HepG2 (cell line): ENCODE measurements around the gene KRT73. TPM values are rescaled to one million over a fixed set of nuclear protein-coding genes. Genes with fewer than 3 reads are reported as not detected.

ENCODE experiments used
- ATAC-seq: fragments of 200-7000 bp; cut with Tn5 transposase; 3 replicates; pipeline ENCODE4 v1.9.1; 2020; ENCODE audit warnings: mild to moderate bottlenecking, moderate library complexity
- BruUV-seq: library from RNA; stranded (reverse); fragments of 400-500 nt; replicated peaks from 2 replicates; lab custom pipeline; 2021; lab: Mats Ljungman, UMichigan
- CTCF ChIA-PET: fragments of 300-600 bp; formaldehyde crosslinking; extraction: SDS; loops from one replicate; lab custom pipeline; 2021; ENCODE audit warnings: low total read pairs, inconsistent platforms, low intra/inter-chr PET ratio; lab: Yijun Ruan, JAX
- POLR2A ChIA-PET: fragments of 350-600 bp; sonication (Branson Sonifier 250); formaldehyde crosslinking; loops from one replicate; lab custom pipeline; 2020; ENCODE audit warnings: antibody characterized with exemption, inconsistent platforms; lab: Yijun Ruan, JAX
- DNase-seq: peaks from one replicate; pipeline ENCODE4 v3.0.0-alpha.2; 2015; ENCODE audit warnings: low spot score
- FAIRE-seq: peaks from 3 replicates; lab custom pipeline; 2011; peaks lifted over from hg19 to GRCh38; lab: Jason Lieb, UNC
- H2AFZ ChIP-seq: one replicate; pipeline ENCODE4 v1.6.1; 2011; ENCODE audit warnings: low read length, inconsistent platforms
- H3K27ac ChIP-seq: fragments of 300-600 bp; 3 replicates; pipeline ENCODE4 v1.8.0; 2011; ENCODE audit warnings: mixed run types, mild to moderate bottlenecking, mixed read lengths, low read length, inconsistent platforms; ENCODE audit not compliant: insufficient read depth; ENCODE audit errors: extremely low read length
- H3K27me3 ChIP-seq, 2 experiments: fragments of 200-600 bp in 1 of 2; 2 replicates in 1 of 2; 3 replicates in 1 of 2; pipeline versions ENCODE4 v1.6.0 to v1.8.0; 2011; ENCODE audit warnings: low read length in 2 of 2, mild to moderate bottlenecking in 2 of 2, moderate library complexity in 2 of 2, inconsistent platforms in 1 of 2; ENCODE audit not compliant: insufficient read depth in 2 of 2, control insufficient read depth in 1 of 2
- H3K36me3 ChIP-seq, 2 experiments: fragments of 200-600 bp in 1 of 2; replicated peaks in 1 of 2; 2 replicates in 1 of 2; 3 replicates in 1 of 2; pipeline versions ENCODE4 v1.5.1 to v1.8.0; 2011; ENCODE audit warnings: low read length in 2 of 2, inconsistent platforms in 1 of 2; ENCODE audit not compliant: insufficient read depth in 2 of 2, control insufficient read depth in 1 of 2
- H3K4me1 ChIP-seq: 2 replicates; pipeline ENCODE4 v1.5.1; 2012; ENCODE audit warnings: low read length, inconsistent platforms; ENCODE audit not compliant: insufficient read depth
- H3K4me2 ChIP-seq: 2 replicates; pipeline ENCODE4 v1.6.0; 2011; ENCODE audit warnings: low read depth, low read length, inconsistent platforms
- H3K4me3 ChIP-seq, 3 experiments: fragments of 200-600 bp in 1 of 3; sonication (generic), shearing (Covaris generic) in 1 of 3; replicated peaks in 1 of 3; 2 replicates each; pipeline ENCODE4 v1.5.1; 2011 to 2016; ENCODE audit warnings: low read length in 3 of 3, inconsistent platforms in 2 of 3, low read depth in 2 of 3, mild to moderate bottlenecking in 2 of 3, control low read depth in 1 of 3, mixed read lengths in 1 of 3; ENCODE audit not compliant: insufficient read depth in 1 of 3
- H3K79me2 ChIP-seq: one replicate; pipeline ENCODE4 v1.6.1; 2011; ENCODE audit warnings: low read length, inconsistent platforms; ENCODE audit not compliant: insufficient read depth
- H3K9ac ChIP-seq: 2 replicates; pipeline ENCODE4 v1.6.0; 2011; ENCODE audit warnings: mild to moderate bottlenecking, low read depth, low read length, inconsistent platforms; ENCODE audit not compliant: insufficient read depth
- H3K9me3 ChIP-seq: 2 replicates; pipeline ENCODE4 v1.5.1; 2012; ENCODE audit warnings: mild to moderate bottlenecking, low read length
- H4K20me1 ChIP-seq: 2 replicates; pipeline ENCODE4 v1.6.0; 2011; ENCODE audit warnings: inconsistent platforms, mild to moderate bottlenecking, low read length, moderate library complexity; ENCODE audit not compliant: insufficient read depth
- TSC22D2 ChIP-seq: sonication (generic); formaldehyde crosslinking; IDR thresholded peaks from 2 replicates; pipeline ENCODE4 v1.5.1; 2020; ENCODE audit warnings: missing genetic modification reagents, mild to moderate bottlenecking, borderline replicate concordance
- ZFP90 ChIP-seq: sonication (generic); formaldehyde crosslinking; IDR thresholded peaks from 2 replicates; pipeline ENCODE4 v1.8.0; 2022; ENCODE audit warnings: missing genetic modification reagents, mild to moderate bottlenecking, inconsistent platforms, borderline replicate concordance
- ZNF12 ChIP-seq: sonication (generic); formaldehyde crosslinking; IDR thresholded peaks from 2 replicates; pipeline ENCODE4 v1.5.0; 2020; ENCODE audit warnings: missing genetic modification reagents
- ZNF292 ChIP-seq: sonication (generic); formaldehyde crosslinking; IDR thresholded peaks from 2 replicates; pipeline ENCODE4 v1.8.1; 2022; ENCODE audit warnings: mild to moderate bottlenecking, low read depth, missing genetic modification reagents, borderline replicate concordance
- ZNF343 ChIP-seq: sonication (generic); formaldehyde crosslinking; IDR thresholded peaks from 2 replicates; pipeline ENCODE4 v1.4.0; 2020; ENCODE audit warnings: mild to moderate bottlenecking, missing genetic modification reagents
- ZNF44 ChIP-seq: sonication (generic); formaldehyde crosslinking; IDR thresholded peaks from 2 replicates; pipeline ENCODE4 v1.5.1; 2020; ENCODE audit warnings: mild to moderate bottlenecking, missing genetic modification reagents
- ZNF569 ChIP-seq: sonication (generic); formaldehyde crosslinking; IDR thresholded peaks from 2 replicates; pipeline ENCODE4 v1.5.0; 2020; ENCODE audit warnings: mild to moderate bottlenecking, missing genetic modification reagents, moderate library complexity, borderline replicate concordance
- WGBS: methylation state at CpG from one replicate; pipeline ENCODE4 v1.1.6; 2017; ENCODE audit warnings: low lambda C conversion rate; 5-methylcytosine and 5-hydroxymethylcytosine counted together
- in situ Hi-C: cut with HindIII; loops from 2 replicates; pipeline ENCODE4 v1.10.0; 2017; ENCODE audit warnings: low pct_unique_long_range_greater_than_20kb; ENCODE audit not compliant: extremely low pct_ligation_motif_present
- intact Hi-C: fragments of 100-400 bp; cut with micrococcal nuclease; formaldehyde crosslinking; loops from one replicate; pipeline ENCODE4 v1.10.0; 2022; ENCODE audit not compliant: unreplicated experiment
- polyA plus RNA-seq, 8 experiments: library from polyadenylated mRNA; depleted of rRNA in 3 of 8; stranded (reverse) in 7 of 8; unstranded in 1 of 8; fragments of >200 nt; fragmentation: Illumina TruSeq in 4 of 8; extraction: Trizol in 4 of 8; gene quantifications; 2 replicates each; pipeline versions ENCODE4 v1.2.1 to v1.2.3, GENCODE V29; 2011 to 2016; ENCODE audit warnings: low read depth in 4 of 8, missing spikeins in 1 of 8, mixed read lengths in 1 of 8; ENCODE audit not compliant: insufficient read depth in 1 of 8
- total RNA-seq, 5 experiments: library from RNA; depleted of rRNA; stranded (reverse); fragments of >200 nt; fragmentation: Illumina TruSeq; extraction: Trizol; gene quantifications; 2 replicates each; pipeline ENCODE4 v1.2.3, GENCODE V29; 2016; ENCODE audit warnings: low read depth in 1 of 5
- TF ChIP-seq, protein P1 (sequence below): sonication (generic); formaldehyde crosslinking; IDR thresholded peaks from 2 replicates; pipeline ENCODE4 v1.4.0; 2020; ENCODE audit warnings: missing genetic modification reagents, borderline replicate concordance
- TF ChIP-seq, protein P2 (sequence below): sonication (generic); formaldehyde crosslinking; IDR thresholded peaks from 2 replicates; pipeline ENCODE4 v1.8.0; 2022; ENCODE audit warnings: mild to moderate bottlenecking, missing genetic modification reagents, moderate library complexity
- TF ChIP-seq, protein P3 (sequence below): sonication (generic); formaldehyde crosslinking; IDR thresholded peaks from 2 replicates; pipeline ENCODE4 v1.5.0; 2020; ENCODE audit warnings: missing genetic modification reagents

Gene KRT73
- total and polyA plus RNA-seq, 2 of the 13 experiments (the other 11 are each of a cell fraction or from before 2014, with no cell fraction given), result not detected

DNA sequence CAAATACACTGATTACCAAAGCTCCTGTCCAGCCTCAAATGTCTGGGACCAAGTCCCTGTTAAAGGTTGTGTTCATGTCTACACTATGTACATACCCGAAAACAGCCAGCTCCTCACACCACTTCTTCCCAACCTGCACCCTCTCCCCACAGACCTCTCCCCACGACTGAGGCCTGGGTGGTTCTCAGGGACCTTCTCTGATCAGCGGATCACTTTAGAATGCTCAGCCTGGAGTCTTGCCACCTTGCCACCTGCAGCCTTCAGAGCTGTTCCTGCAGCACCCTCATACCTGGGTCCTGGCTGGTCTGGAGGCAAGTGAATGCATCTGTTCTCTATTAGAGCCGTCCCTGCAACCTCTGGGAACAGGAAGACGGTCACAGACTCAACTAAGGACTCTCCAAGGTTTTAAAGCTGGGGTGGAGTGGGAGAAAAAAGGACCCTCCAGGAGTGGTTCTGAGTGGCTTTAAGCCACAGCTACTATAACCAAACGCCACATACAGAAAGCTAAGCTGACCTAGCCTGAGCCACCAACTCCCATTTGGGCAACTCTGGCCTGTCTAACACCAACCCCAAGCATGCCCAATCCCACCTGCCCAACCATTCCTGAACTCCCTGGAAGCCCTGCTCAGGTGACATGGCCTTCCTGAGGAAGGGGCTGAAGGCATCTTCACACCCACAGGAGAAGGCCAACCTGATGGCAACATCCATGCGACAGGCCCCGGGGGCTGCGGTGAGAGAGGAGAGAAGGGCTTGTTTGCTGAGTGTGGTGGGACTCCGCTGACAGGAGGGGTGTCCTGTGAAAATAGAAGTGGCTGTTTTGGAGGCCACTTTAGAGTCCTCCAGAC, 25.1 kb upstream of the KRT73 start:
- FAIRE-seq, result no peak
- no peak for ATAC-seq
- intact Hi-C loops, result no loop called here
- no peaks in the 10 kb centered on the region for H3K4me1 ChIP-seq
- BruUV-seq, result no TSS peak
- DNase-seq, result no peak
- H3K4me2 ChIP-seq, result no peak overlapping the region
- H3K4me3 ChIP-seq, result no peak overlapping the region
- no peaks in the 10 kb centered on the region for H4K20me1 ChIP-seq
- in situ Hi-C loops, result no loop called here
- TF ChIP-seq, protein P1, sequence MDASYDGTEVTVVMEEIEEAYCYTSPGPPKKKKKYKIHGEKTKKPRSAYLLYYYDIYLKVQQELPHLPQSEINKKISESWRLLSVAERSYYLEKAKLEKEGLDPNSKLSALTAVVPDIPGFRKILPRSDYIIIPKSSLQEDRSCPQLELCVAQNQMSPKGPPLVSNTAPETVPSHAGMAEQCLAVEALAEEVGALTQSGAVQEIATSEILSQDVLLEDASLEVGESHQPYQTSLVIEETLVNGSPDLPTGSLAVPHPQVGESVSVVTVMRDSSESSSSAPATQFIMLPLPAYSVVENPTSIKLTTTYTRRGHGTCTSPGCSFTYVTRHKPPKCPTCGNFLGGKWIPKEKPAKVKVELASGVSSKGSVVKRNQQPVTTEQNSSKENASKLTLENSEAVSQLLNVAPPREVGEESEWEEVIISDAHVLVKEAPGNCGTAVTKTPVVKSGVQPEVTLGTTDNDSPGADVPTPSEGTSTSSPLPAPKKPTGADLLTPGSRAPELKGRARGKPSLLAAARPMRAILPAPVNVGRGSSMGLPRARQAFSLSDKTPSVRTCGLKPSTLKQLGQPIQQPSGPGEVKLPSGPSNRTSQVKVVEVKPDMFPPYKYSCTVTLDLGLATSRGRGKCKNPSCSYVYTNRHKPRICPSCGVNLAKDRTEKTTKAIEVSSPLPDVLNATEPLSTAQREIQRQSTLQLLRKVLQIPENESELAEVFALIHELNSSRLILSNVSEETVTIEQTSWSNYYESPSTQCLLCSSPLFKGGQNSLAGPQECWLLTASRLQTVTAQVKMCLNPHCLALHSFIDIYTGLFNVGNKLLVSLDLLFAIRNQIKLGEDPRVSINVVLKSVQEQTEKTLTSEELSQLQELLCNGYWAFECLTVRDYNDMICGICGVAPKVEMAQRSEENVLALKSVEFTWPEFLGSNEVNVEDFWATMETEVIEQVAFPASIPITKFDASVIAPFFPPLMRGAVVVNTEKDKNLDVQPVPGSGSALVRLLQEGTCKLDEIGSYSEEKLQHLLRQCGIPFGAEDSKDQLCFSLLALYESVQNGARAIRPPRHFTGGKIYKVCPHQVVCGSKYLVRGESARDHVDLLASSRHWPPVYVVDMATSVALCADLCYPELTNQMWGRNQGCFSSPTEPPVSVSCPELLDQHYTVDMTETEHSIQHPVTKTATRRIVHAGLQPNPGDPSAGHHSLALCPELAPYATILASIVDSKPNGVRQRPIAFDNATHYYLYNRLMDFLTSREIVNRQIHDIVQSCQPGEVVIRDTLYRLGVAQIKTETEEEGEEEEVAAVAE, result no peak
- TF ChIP-seq ZNF569 (CRISPR knock-in tag), result no peak
- TF ChIP-seq ZFP90 (CRISPR knock-in tag), result no peak
- no peak for TF ChIP-seq ZNF12
- TF ChIP-seq ZNF44 (CRISPR knock-in tag), result no peak
- TF ChIP-seq, protein P2, sequence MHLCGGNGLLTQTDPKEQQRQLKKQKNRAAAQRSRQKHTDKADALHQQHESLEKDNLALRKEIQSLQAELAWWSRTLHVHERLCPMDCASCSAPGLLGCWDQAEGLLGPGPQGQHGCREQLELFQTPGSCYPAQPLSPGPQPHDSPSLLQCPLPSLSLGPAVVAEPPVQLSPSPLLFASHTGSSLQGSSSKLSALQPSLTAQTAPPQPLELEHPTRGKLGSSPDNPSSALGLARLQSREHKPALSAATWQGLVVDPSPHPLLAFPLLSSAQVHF (CRISPR knock-in tag), result no peak
- no peak for TF ChIP-seq ZNF343
- TF ChIP-seq ZNF292 (CRISPR knock-in tag), result no peak
- no peak for TF ChIP-seq TSC22D2 (CRISPR knock-in tag)
- TF ChIP-seq, protein P3, sequence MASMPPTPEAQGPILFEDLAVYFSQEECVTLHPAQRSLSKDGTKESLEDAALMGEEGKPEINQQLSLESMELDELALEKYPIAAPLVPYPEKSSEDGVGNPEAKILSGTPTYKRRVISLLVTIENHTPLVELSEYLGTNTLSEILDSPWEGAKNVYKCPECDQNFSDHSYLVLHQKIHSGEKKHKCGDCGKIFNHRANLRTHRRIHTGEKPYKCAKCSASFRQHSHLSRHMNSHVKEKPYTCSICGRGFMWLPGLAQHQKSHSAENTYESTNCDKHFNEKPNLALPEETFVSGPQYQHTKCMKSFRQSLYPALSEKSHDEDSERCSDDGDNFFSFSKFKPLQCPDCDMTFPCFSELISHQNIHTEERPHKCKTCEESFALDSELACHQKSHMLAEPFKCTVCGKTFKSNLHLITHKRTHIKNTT, result no peak
- no peak overlapping the region for H3K9ac ChIP-seq
- ChIA-PET CTCF (no interaction called here), POLR2A (no interaction called here)
- no peak overlapping the region for H2AFZ ChIP-seq
- no peaks in the 10 kb centered on the region for H3K36me3 ChIP-seq
- H3K27ac ChIP-seq, result no peak overlapping the region
- no peaks in the 10 kb centered on the region for H3K79me2 ChIP-seq
- 3% methylated on average over 6 of the region's 10 CpGs for WGBS
- H3K9me3 ChIP-seq, result no peaks in the 10 kb centered on the region
- H3K27me3 ChIP-seq, result peaks cover 3 to 56% of the 10 kb centered on the region in 2 experiments; a peak in 3 of 5 replicates
